Endothelial cell of umbilical vein (primary cell): Measurements from ENCODE around the gene CX3CR1. TPM values are rescaled to one million over a fixed set of nuclear protein-coding genes. Genes with fewer than 3 reads are reported as not detected.

ENCODE experiments used
- BruUV-seq: library from RNA; stranded (reverse); fragments of 400-500 nt; replicated peaks from 2 replicates; lab custom pipeline; 2021; lab: Mats Ljungman, UMichigan
- CTCF ChIA-PET: fragments of 300-600, 350-600 bp; sonication (Branson Sonifier 250); formaldehyde crosslinking; loops from one replicate; lab custom pipeline; 2021; ENCODE audit warnings: antibody characterized with exemption, inconsistent platforms; lab: Charles Lee
- POLR2A ChIA-PET: fragments of 300-600, 350-600 bp; sonication (Branson Sonifier 250); formaldehyde crosslinking; loops from one replicate; lab custom pipeline; 2021; ENCODE audit warnings: antibody characterized with exemption, inconsistent platforms; lab: Charles Lee
- DNase-seq: peaks from one replicate; pipeline ENCODE4 v3.0.0-alpha.2; 2011; ENCODE audit warnings: low read depth, low spot score
- FAIRE-seq: peaks from 2 replicates; lab custom pipeline; 2011; peaks lifted over from hg19 to GRCh38; lab: Jason Lieb, UNC
- H2AFZ ChIP-seq: 2 replicates; pipeline ENCODE4 v1.6.0; 2012; ENCODE audit warnings: low read depth, low read length, control low read depth, inconsistent platforms
- H3K27ac ChIP-seq: 2 replicates; pipeline ENCODE4 v1.5.1; 2011; ENCODE audit warnings: low read depth, mild to moderate bottlenecking, control low read depth, low read length, moderate library complexity; ENCODE audit not compliant: insufficient read depth
- H3K27me3 ChIP-seq, 2 experiments: 2 replicates each; pipeline versions ENCODE4 v1.6.0 to v1.6.1; 2011; ENCODE audit warnings: low read length in 2 of 2, mixed read lengths in 1 of 2; ENCODE audit not compliant: control insufficient read depth in 2 of 2, insufficient read depth in 2 of 2
- H3K36me3 ChIP-seq, 2 experiments: 2 replicates in 1 of 2; 3 replicates in 1 of 2; pipeline ENCODE4 v1.5.1; 2011; ENCODE audit warnings: low read length in 2 of 2, mild to moderate bottlenecking in 1 of 2, moderate library complexity in 1 of 2; ENCODE audit not compliant: control insufficient read depth in 2 of 2, insufficient read depth in 2 of 2; ENCODE audit errors: extremely low read depth in 1 of 2
- H3K4me1 ChIP-seq: 3 replicates; pipeline ENCODE4 v1.5.1; 2011; ENCODE audit warnings: mild to moderate bottlenecking, low read length; ENCODE audit not compliant: control insufficient read depth, insufficient read depth; ENCODE audit errors: extremely low read depth
- H3K4me2 ChIP-seq: 2 replicates; pipeline ENCODE4 v1.6.1; 2011; ENCODE audit warnings: low read length, control low read depth, mixed read lengths; ENCODE audit not compliant: insufficient read depth
- H3K4me3 ChIP-seq, 3 experiments: fragments of 200-600 bp in 1 of 3; sonication (generic), shearing (Covaris generic) in 1 of 3; replicated peaks in 1 of 3; 2 replicates each; pipeline ENCODE4 v1.5.1; 2011 to 2016; ENCODE audit warnings: control low read depth in 3 of 3, low read length in 3 of 3, mild to moderate bottlenecking in 2 of 3, inconsistent platforms in 1 of 3, low read depth in 1 of 3, moderate library complexity in 1 of 3; ENCODE audit not compliant: insufficient read depth in 1 of 3
- H3K79me2 ChIP-seq: 2 replicates; pipeline ENCODE4 v1.6.0; 2012; ENCODE audit warnings: low read length, inconsistent platforms; ENCODE audit not compliant: control insufficient read depth, insufficient read depth
- H3K9ac ChIP-seq: replicated peaks from 2 replicates; pipeline ENCODE3; 2011; ENCODE audit warnings: low read length, control low read depth; ENCODE audit not compliant: insufficient read depth; ENCODE audit errors: extremely low read depth
- H3K9me1 ChIP-seq: replicated peaks from 3 replicates; pipeline ENCODE4 v1.6.0; 2011; ENCODE audit warnings: mild to moderate bottlenecking, low read length; ENCODE audit not compliant: control insufficient read depth, insufficient read depth; ENCODE audit errors: extremely low read depth
- H3K9me3 ChIP-seq: replicated peaks from 2 replicates; pipeline ENCODE4 v1.5.1; 2012; ENCODE audit warnings: low read length, inconsistent platforms; ENCODE audit not compliant: control insufficient read depth, insufficient read depth
- H4K20me1 ChIP-seq: replicated peaks from 2 replicates; pipeline ENCODE3; 2011; ENCODE audit warnings: mild to moderate bottlenecking, low read length; ENCODE audit not compliant: control insufficient read depth, insufficient read depth; ENCODE audit errors: extremely low read depth
- CTCF ChIP-seq, 2 donors: IDR thresholded peaks; 1 replicate in 1 of 2; 2 replicates in 1 of 2; pipeline ENCODE4 v1.5.1; 2011; ENCODE audit warnings: low read length in 2 of 2, mild to moderate bottlenecking in 2 of 2, moderate library complexity in 2 of 2, control low read depth in 1 of 2, inconsistent platforms in 1 of 2, low read depth in 1 of 2; ENCODE audit not compliant: insufficient read depth in 1 of 2; ENCODE audit errors: extremely low read depth in 1 of 2
- EZH2 ChIP-seq: IDR thresholded peaks from 2 replicates; pipeline ENCODE4 v1.6.1; 2012; ENCODE audit warnings: borderline replicate concordance, low read depth, mild to moderate bottlenecking, moderate library complexity, low read length, inconsistent platforms; ENCODE audit not compliant: severe bottlenecking
- FOS ChIP-seq: IDR thresholded peaks from 2 replicates; pipeline ENCODE4 v1.6.1; 2011; ENCODE audit warnings: mild to moderate bottlenecking, low read length, moderate library complexity, borderline replicate concordance; ENCODE audit not compliant: insufficient read depth
- GATA2 ChIP-seq: IDR thresholded peaks from 2 replicates; pipeline ENCODE4 v1.7.0; 2011; ENCODE audit warnings: low read depth, mild to moderate bottlenecking, moderate library complexity, mixed read lengths, low read length; ENCODE audit not compliant: insufficient read length, insufficient read depth
- JUN ChIP-seq: IDR thresholded peaks from 2 replicates; pipeline ENCODE4 v1.6.1; 2011; ENCODE audit warnings: borderline replicate concordance, low read depth; ENCODE audit not compliant: insufficient read length, insufficient read depth
- MAX ChIP-seq: IDR thresholded peaks from 2 replicates; pipeline ENCODE4 v1.6.1; 2011; ENCODE audit not compliant: insufficient read depth, insufficient read length
- MYC ChIP-seq: IDR thresholded peaks from one replicate; pipeline ENCODE4 v1.6.1; 2011; ENCODE audit warnings: mild to moderate bottlenecking, low read depth, low read length
- POLR2A ChIP-seq: IDR thresholded peaks from 2 replicates; pipeline ENCODE4 v1.6.1; 2012; ENCODE audit warnings: low read depth, mild to moderate bottlenecking, control low read depth, low read length
- POLR2AphosphoS5 ChIP-seq: IDR thresholded peaks from 2 replicates; pipeline ENCODE4 v1.6.1; 2012; ENCODE audit warnings: low read depth, mild to moderate bottlenecking, control low read depth, low read length, moderate library complexity; ENCODE audit not compliant: insufficient read depth
- dilution Hi-C: fragments of 300-500 bp; cut with MboI; formaldehyde crosslinking; loops from one replicate; pipeline ENCODE4 v1.15.0; 2019; ENCODE audit warnings: low sequenced_read_pairs; ENCODE audit not compliant: extremely low pct_ligation_motif_present
- intact Hi-C: fragments of 100-400 bp; cut with micrococcal nuclease; formaldehyde crosslinking; loops from one replicate; pipeline ENCODE4 v1.10.0; 2022
- polyA plus RNA-seq, 4 experiments: library from polyadenylated mRNA; depleted of rRNA in 3 of 4; stranded (reverse) in 3 of 4; unstranded in 1 of 4; fragments of >200 nt; gene quantifications; 2 replicates each; pipeline versions ENCODE4 v1.2.1 to v1.2.3, GENCODE V29; 2011 to 2012; ENCODE audit warnings: missing spikeins in 1 of 4
- total RNA-seq: library from RNA; stranded (reverse); gene quantifications from 2 replicates; pipeline ENCODE4 v1.2.3, GENCODE V29; 2021

CX3CR1 gene
- total and polyA plus RNA-seq, 2 donors (not counting 3 experiments of a cell fraction or from before 2014, with no cell fraction given) = not detected

DNA sequence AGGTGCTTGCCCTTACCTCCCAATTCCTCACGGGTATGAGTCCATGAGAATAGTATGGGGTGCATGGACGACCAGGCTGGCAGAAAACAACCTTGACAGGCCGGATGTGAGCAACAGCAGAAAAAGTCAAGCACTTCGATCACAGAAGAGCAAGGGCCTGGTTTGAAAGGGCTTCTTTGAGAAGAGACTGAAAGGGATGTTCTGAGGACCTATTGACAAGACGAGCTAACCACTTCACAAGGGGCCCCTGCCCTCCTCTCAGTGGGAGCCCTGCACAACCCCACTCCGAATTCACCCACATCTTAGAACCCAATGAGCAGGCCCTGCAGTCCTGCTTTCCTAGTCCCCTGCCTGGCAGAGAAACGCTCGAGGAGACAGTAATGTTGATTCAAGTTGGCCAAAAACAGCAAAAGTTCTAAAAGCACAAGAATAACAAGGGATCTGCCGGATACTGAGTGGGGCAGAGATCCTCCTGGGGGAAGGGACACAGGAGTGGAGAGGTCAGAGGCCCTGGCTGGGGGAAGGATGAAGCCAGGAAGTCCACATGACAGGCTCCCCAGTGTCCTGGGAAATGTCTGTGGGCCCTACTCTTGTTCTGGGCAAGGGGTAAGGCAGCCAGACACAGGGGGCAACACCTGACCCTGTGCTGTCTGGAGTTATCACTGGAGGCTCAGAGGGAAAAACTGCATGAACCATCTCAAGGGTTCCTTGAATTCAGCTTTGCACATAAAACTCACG is 14.8 kb upstream of the CX3CR1 start:
- no peak for FAIRE-seq

More for the DNA sequence above, 14.8 kb upstream of the CX3CR1 start:
- no peak overlapping the region for H3K4me3 ChIP-seq
- H3K79me2 ChIP-seq = no peaks in the 10 kb centered on the region
- H3K9ac ChIP-seq = no peak overlapping the region
- H4K20me1 ChIP-seq = no peaks in the 10 kb centered on the region
- POLR2A ChIA-PET = no interaction called here
- H3K27me3 ChIP-seq = no peaks in the 10 kb centered on the region
- CTCF ChIA-PET = interaction anchor here (1.1 kb wide), 1 partner anchor 295 kb away, joined by 3 read pairs; no protein-coding TSS in a partner anchor
- no peak for DNase-seq
- TF ChIP-seq POLR2A = no peak
- TF ChIP-seq EZH2 = no peak
- TF ChIP-seq MAX = no peak
- no peak for TF ChIP-seq JUN
- no peak for TF ChIP-seq POLR2AphosphoS5
- TF ChIP-seq MYC = no peak
- no peak for TF ChIP-seq FOS
- TF ChIP-seq CTCF (IDR thresholded peaks at IDR 0.05; ENCODE audit: extremely low read depth in 1 of 2, insufficient read depth in 1 of 2, low read depth in 1 of 2, low read length in 2 of 2) = no peak
- no peak for TF ChIP-seq GATA2
- no peaks in the 10 kb centered on the region for H3K4me1 ChIP-seq
- H3K9me1 ChIP-seq = no peaks in the 10 kb centered on the region
- H3K36me3 ChIP-seq = no peaks in the 10 kb centered on the region
- H3K4me2 ChIP-seq = no peak overlapping the region
- dilution Hi-C loops (no loop called here), intact Hi-C loops (no loop called here)
- H3K27ac ChIP-seq = no peak overlapping the region
- BruUV-seq = no TSS peak
- no peak overlapping the region for H2AFZ ChIP-seq
- H3K9me3 ChIP-seq = no peaks in the 10 kb centered on the region
